IPS-11a (cell line): Measurements from ENCODE around the gene UROS.

Experiments used
- H3K4me3 ChIP-seq: one replicate; pipeline ENCODE4 v1.5.1; 2013; ENCODE audit warnings: low read depth, low read length, control low read depth

The UROS gene

DNA sequence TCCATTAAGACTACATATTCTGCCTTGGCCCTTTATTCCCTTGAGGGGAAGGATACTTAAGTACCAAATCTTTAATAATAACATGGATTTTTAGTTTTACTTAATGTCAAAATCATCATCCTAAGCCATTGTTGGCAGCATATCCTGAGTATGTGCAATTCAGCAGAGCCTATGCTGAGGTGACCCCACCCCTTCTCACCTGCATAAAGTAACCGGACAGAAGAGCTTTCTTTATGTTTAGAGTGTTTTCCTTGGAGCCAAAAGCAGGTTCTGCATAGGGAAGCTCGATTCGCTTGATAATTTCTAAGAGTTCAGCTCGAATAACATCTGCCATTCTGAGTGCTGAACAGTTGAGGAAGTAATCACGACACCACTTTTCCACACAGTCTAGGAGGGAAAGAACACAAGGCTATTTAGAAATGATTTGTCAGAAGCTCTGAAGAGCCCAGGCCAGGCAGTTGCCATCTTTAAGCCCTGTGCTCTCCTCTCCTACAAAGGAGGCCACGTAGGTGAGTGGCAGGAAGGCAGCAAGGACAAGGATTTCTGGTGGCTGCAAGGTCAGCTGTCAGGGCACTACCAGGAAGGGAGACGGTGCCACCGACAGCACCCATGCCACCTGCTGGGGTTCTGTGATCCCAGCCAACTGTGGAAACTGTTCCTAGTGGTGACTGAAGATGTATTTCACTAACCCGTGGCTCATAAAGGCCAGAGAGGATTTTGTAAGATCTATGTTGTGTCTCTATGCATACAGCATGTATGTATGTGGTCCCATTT is 15.9 kb upstream of the UROS start:
- no peak overlapping the region for H3K4me3 ChIP-seq

DNA sequence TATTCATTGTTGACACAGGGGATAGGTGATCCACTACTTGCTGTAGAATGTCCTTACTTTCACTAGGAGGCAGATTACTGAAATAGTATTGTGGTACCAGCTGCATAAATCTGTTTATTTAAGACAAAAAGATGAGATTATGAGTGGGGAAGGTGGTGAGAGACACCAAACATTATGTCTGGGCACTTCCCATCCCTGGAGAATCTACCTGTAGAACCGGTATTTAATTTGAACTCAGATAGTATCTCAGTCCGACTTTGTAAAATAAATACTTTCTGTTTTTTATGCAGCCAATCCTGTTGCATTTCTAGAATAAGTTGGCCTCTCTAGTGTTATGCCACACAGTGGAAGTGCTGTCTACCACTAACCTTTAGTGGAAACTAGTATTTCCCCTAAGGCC is 13.7 kb upstream of the UROS start:
- H3K4me3 ChIP-seq: no peak overlapping the region

DNA sequence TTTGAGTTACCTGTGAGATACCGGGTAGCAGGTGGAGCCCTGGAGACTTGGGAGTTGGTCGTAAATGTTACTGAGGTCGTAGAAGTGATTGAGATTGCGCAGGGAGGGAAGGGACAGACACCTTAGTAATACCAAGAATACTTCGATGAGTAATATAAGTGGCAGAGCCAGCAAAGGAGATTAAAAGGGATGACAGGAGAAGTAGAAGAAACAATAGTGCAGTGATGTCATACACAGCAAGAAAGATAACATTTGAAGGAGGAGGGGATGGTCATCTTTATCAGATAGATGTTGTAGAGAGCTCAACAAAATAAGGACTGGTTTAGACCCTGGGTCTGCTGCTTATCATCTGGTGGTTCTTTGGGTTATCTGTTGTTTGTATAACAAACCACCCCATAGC is 5.3 kb upstream of the UROS start:
- H3K4me3 ChIP-seq: no peak overlapping the region

DNA sequence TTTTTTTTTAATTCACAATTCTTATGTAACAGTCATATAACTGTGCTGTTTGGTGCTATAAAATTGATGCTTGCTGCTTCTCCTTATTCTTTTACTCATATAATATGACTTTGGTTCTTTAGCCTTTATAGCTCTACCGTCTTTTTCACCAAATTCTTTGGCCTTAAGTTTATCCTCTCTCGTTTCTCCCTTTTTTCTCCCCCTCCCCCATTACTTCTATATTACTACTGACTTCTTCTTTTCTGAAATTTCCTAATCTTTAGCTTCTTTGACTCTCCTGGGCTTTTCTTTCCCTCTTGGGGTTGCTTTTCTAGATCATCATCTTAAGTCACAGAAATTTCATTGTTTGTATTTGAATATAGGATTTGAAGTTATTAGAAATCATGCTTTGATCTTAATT is 4.1 kb upstream of the UROS start:
- no peak overlapping the region for H3K4me3 ChIP-seq

DNA sequence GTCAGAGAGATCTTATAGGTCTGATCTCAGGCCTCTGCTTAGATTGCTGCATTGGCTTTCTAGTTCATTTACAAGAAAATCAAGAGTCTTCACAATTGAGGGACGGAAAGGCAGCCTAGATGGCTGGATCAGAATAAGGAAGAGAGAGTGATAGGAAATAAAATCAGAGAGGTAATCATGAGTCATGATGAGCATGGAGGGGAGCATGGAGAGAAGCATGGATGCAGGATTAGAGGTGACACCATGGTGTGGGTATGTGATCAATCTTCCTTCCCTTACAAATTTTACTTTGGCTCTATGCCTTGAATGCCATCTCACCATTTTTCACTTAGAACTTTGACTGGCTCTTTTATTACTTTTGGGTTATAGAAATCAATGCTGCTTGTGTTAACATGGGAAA is 1.7 kb upstream of the UROS start:
- H3K4me3 ChIP-seq: no peak overlapping the region

DNA sequence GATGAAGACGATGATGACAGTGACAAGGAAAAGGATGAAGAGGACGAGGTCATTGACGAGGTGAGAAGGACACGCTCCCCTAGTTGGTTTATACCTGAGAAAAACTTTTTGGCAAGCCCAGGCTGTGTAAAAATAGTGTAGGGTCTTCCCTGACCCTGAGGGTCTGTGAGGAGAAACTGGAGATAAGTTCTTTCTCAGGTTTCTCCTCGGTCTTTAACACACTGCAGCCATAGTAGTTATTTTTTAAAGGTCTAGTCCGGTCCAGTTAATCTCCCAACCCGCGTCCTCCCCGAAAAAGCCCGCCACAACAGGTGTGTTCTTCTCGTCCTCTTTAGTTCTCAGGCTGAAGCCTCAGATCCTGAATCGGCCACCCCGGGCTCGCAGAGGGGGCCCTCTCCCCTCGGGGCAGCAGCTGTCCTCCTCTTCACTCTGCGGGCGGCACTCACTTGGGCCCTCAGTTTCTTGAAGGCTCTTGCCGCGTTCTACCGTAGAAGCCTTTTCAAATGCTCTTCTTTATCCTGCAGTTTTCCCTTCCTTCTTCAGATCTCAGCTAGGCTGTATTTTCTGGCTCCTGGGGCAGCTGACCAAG is 699 bp upstream of the UROS start:
- H3K4me3 ChIP-seq: peak overlapping the region; percentile 97

DNA sequence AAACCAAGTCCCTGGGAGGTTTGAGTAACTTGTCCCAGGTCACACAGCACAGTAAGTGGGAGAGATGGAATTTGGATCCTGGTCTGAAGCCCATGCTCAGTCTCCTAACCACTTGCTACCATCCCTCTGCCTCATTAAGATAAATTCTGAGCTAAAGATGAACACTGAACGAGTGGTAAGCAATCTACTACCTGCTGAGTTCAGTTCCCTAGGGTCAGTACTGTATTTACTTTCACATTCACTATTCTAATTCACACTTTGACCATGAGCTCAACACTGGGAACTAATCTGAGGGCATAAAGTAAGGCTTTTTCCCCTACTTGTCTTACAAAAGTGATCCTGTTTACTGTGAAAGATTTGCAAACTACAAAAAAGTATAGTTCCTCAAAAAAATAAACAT is 2.4 kb downstream of the UROS start:
- H3K4me3 ChIP-seq: no peak overlapping the region

DNA sequence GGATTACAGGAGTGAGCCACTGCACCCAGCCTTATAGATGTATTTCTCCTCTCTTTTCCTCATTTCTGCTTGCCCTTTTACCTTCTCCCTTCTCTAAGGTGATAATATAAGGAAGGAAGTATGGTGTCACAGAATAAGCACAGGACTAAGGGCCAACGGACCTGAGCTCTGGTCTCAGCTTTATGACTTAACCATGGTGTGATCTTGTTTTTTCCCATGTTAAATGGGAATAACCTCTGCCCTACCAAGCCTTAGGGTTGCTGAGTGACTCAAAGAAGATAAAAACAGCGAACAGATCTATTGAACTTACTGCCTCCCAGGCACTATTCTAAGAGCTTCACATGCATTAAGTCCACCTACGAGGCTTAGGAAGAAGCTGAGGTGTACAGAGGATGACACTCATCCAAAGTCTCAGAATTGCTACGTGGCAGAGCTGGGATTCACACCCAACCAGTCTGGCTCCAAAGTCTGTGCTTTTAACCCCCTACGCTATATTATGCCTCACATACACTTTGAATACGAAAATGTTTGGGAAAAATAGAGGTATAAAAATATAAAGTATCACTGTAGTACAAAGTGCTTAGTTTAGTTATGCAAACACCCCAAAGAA is 5.6 kb downstream of the UROS start:
- no peak overlapping the region for H3K4me3 ChIP-seq

DNA sequence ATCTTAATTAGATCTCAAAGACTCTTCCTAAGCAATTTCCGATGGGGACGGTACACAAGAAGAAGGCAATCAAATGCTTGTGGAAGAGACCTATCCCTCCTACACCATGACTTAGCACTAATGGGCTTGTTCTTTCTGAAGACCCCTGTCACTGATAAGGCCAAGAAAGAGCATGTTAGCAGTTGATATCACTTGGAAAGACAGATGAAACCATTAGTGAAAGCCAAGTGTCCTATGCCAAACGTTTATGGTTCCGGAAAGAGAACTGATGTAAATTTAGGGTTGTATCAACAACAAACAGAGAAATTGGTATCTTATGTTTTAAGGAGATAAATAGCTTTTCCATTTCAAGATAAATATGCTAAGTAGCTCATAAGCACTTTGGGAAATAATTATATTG is 6.5 kb downstream of the UROS start:
- no peak overlapping the region for H3K4me3 ChIP-seq

DNA sequence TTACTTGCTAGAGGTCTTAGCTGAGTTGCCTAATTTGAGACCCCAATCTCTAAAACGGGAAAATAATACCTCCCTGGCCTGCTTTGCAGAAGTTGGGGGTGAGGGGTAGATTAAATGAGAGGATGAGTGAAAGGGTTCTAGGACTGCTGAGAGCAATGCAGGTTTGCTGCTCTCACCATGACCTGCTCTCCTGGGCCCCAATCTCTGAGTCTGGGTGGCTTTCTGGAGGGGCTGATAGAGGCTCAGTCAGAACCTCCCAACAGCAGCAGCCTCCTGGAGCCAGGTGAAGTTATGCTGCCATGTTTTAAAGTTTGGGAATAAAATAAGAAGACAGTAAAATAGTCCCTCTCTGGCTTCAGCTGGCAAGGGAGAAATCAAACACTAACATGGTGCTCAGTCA is 7.3 kb downstream of the UROS start:
- no peak overlapping the region for H3K4me3 ChIP-seq

DNA sequence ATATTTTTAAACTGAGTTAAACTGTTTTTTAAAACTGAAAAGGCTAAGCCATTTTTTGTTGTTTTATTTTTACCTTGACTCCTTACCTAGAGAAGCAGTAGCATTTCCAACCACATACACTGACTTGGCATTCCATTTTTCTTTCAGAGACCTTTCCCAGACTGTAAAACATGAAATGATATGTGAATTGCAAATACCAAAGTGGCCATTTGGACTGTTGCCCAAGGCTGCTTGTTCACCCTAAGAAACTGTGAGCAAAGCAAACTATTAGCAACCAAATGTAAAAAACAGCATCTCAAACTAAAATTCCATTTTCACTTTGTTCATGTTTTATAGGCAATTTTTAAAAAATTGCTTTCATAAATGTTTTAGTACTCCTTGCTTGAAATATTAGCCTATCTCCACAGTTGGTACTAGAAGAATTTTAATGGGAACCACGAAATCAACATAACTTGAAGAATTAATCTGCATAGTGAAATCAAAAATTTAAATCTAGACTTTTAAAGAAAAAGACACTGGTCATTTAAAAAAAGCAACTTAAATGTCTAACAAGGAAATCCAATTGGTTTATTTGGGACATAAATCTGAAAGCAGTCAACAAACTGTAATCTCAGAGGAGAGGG is 10.8 kb downstream of the UROS start:
- no peak overlapping the region for H3K4me3 ChIP-seq

DNA sequence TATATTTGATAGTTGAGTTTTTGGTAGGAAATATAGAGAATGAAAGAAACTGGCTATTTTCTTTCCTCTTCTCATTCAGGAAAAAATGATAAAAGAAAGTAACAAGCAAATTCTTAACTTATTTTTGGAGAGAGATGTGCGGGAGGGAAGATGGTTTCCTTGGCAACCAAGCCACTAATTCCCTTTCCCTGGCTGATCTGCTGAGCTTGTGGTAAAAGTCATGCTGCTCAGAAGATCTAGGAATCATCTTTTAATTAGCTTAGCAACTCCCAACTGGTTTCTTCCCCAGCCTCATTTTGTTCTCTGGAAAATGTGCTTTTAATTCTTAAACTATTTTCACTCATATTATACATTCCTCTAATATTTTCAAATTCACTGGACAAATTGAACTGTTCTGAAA is 11.8 kb downstream of the UROS start:
- no peak overlapping the region for H3K4me3 ChIP-seq

DNA sequence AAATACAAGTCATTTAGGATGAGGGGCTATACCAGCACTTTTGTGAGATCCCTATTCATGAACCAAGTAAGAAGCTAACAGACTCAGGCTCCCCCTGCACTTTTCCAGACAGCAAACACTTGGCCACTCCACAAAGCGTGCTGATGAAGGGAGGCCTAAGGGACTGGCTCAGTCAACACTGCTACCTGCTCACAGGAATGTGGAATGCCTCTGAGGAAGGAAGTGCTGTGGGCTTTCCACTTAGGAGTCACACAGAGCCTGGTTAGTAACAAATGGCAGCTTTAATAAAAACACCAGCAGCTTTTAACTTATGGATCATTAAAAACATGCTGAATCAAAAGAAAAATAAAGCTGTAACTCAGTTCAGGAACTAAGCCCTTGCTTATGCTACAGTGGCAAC is 15.0 kb downstream of the UROS start:
- no peak overlapping the region for H3K4me3 ChIP-seq

DNA sequence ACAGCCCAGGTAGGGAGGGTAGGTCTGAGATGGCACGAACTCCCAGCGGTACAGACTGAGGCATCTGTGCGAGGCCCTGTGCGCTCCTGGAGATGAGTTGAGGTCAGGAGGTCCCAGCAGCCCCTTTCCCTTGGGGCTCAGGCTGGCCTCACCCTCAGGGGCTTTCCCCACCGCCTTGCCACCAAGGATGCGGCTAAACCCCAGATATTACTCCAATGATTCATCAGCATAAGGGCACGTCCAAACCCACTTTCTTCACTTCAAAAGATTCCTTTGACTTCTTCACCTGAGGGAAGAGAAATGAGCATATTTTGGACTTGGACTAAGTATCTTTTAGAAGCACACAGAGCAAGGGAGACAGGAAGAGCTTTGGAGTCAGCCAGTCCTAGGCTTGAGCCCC is 20.3 kb downstream of the UROS start:
- no peak overlapping the region for H3K4me3 ChIP-seq

DNA sequence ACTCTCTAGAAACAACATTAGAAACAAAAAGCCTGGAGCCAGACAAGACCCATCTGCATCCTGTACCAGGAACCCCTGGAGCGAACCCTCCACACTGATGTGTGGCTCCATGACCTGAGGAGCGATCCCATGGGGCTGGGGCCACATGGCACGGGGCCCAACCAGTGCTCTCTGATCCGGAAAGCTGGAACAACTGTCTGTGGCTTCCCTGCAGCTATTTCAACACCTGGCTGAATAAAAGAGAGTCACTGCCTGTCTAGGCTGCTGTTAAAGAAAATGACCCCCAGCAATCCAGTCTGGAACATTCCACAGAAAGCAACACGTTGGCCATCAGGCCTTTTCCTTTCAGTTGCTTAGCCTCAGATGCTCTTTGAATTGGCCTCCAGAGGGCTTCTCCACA is 20.9 kb downstream of the UROS start:
- H3K4me3 ChIP-seq: no peak overlapping the region

DNA sequence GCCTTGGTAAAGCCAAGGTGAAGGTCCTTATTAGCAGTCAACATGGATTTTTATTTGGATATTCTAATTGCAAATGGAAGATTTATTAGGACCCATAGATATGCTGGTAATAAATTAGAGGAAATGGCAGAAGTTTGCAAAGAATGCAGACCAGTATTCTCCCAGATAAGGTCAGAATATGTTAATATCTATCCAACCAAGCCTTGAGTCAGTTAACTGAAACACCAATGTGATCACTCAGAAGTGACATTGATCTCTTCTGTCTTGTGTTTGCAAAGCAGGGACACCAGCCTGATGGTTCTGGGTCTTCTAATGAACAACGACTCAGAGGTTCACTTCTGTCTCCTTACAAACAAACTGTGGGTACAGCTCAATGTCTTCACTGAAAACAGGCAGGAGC is 21.5 kb downstream of the UROS start:
- no peak overlapping the region for H3K4me3 ChIP-seq

DNA sequence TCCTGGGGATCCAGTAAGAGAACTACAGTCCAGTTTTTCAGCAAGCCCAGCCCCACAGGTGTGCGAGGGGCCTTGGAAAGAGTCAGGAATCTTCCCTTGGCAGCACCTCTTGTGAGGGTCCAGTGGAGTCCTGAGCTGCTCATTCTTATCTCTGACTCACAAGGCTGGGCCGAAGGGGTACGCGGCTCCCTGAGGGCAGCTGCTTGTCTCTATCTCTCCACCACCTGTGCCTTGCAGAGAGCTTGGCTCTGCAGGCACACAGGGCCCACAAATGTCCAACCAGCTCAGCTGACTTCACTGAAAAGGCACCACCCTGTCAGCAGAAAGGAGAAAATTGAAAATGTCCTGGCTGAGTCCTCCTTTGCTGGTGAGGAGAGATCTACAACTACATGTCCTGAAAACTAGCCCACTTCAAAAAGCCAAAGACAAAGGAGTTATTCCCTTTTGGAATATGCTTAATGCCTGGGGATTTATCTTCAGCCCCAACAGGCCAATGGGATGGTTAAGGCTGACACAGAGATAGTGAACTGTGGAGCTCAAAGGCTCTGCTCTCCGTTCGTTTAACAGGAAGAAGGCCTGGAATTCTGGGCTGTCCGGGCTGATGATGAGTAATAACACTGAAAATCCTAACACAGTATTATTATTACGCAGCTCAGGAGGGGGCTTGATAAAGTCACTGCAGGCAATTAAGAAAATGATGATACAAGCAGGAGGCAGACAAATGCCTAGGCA is 23.4 kb downstream of the UROS start:
- no peak overlapping the region for H3K4me3 ChIP-seq

DNA sequence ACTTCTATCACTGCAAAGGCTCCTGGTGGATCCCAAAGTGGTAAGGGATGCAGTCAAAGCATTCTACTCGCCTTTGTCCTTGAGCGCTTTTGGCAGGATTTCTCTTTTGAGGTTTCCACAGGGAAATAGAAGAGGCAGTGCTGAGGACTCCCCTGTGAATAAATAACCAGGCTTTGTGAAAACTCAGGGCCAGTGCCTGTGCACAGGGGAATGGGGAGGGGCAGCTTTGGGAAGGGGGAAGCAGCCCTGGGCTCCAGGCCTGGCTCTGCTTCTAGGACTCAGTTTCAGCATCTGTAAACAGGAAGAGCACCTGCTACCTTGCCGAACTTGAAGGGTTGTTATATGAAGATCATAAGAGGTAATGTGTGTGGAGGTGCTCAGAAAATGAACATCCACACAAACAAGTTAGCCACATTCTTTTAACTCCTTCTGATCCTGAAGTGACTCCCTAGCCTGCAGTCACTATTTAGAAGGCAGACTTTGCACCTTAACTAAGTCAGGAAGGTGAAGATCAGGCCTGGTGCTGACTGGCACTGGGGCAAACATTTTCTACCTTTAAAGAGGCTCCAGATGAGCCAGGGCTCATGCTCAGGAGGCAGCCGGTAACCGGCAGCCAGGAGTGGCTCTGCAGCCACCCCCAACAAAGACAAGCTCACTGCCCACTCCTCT is 24.9 kb downstream of the UROS start:
- H3K4me3 ChIP-seq: no peak overlapping the region

DNA sequence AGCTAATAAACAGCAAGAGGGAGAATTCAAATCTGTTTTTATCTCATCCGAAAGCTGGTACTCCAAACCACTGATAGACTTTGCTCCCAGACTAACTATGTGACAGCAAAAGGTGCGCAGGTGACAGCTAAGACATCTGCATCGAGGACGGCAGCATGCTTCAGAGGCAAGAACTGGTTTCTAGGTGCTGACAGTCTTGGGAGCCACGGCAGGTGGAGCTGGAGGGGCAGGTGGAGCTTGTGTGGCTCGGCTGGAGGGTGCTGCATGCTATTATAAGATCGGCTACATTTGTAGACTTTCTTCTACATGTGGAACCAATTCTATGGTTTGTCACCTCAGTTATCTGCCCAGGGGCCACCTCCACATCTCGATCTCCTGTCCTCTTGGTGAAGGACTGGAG is 25.6 kb downstream of the UROS start:
- H3K4me3 ChIP-seq: no peak overlapping the region

DNA sequence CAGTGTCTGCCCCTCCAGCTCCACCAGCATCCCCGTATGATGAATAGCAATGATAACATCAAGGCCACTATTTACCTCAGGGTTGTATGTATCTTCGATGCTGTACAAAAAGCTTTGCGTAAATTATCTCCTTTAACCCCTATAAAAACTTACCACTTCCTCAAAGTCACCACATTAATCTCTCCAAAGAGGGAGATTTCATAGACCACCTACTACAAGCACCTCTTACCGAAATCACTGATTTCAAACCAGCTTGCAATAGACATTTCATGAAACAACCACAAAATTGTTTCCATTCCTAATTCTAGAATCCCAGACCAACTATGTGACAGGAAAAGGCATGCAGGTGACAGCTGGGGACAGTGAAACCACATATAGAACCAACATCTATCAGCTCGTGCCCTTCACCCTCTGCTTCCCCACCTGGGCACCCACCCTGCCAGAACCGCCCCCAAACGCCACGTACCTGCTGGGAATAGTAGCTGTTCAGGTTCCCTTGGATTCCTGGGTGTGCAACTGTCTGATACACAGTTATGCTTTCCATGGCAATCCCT is 27.3 kb downstream of the UROS start:
- no peak overlapping the region for H3K4me3 ChIP-seq

DNA sequence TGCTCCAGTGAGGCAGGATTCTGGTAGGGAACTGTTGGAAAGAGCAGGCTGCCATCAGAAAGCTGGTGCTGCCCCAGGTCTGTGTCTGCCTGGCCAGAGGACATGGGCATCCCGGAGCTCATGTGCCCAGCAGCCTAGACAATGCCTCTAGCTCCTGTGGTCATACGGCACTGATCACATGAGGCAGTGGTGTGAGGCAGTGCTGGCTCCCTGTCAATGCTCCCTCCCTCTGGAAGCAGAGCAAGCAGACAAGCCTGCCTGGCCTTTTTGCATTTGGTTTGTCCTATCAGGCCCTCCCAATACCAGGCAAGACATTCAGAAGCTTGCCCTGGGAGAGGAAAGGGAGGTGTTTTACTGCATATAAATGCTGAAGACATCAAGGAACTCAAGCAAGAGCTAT is 27.9 kb downstream of the UROS start:
- no peak overlapping the region for H3K4me3 ChIP-seq
